Tibial artery (tissue), 4 donors: ENCODE results near the gene LRRC27.

ENCODE experiments used
- DNase-seq, 2 donors: peaks; one replicate each; pipeline ENCODE4 v3.0.0-alpha.2; 2019
- H3K27ac ChIP-seq, 2 donors: fragments of 200-600 bp; sonication (generic) in 1 of 2; 1 replicate in 1 of 2; 2 replicates in 1 of 2; pipeline ENCODE4 v1.5.1; 2018 to 2019; ENCODE audit warnings: mild to moderate bottlenecking in 1 of 2
- H3K27me3 ChIP-seq, 2 donors: fragments of 200-600 bp; sonication (generic) in 1 of 2; one replicate each; pipeline versions ENCODE4 v1.5.1 to v1.6.0; 2016 to 2019
- H3K36me3 ChIP-seq, 3 donors: fragments of 200-600 bp; sonication (generic) in 2 of 3; one replicate each; pipeline ENCODE4 v1.5.1; 2016 to 2019; ENCODE audit warnings: mild to moderate bottlenecking in 2 of 3
- H3K4me1 ChIP-seq, 4 donors: fragments of 200-600 bp; sonication (generic) in 2 of 4; 1 replicate in 3 of 4; 2 replicates in 1 of 4; pipeline ENCODE4 v1.5.1; 2016 to 2019
- H3K4me3 ChIP-seq, 2 donors: fragments of 200-600 bp; sonication (generic) in 1 of 2; 1 replicate in 1 of 2; 2 replicates in 1 of 2; pipeline ENCODE4 v1.5.1; 2018 to 2019; ENCODE audit warnings: mild to moderate bottlenecking in 2 of 2
- H3K9me3 ChIP-seq, 3 donors: fragments of 200-600 bp; sonication (generic) in 1 of 3; one replicate each; pipeline ENCODE4 v1.5.1; 2016 to 2019
- CTCF ChIP-seq, 2 experiments: fragments of 200-600 bp in 1 of 2; fragments of 450-650 bp in 1 of 2; IDR thresholded peaks; one replicate each; pipeline ENCODE4 v1.5.1; 2017 to 2019; ENCODE audit warnings: antibody characterized with exemption in 2 of 2, mild to moderate bottlenecking in 1 of 2, moderate library complexity in 1 of 2
- intact Hi-C: fragments of 100-400 bp; cut with DNase I; formaldehyde crosslinking; loops from one replicate; pipeline ENCODE4 v1.15.0; 2023; ENCODE audit warnings: low total_unique reads

LRRC27 gene

GRCh38 chr10:132411561-132412253 is 79.7 kb downstream of the LRRC27 start:
- Histone ChIP-seq H3K36me3 (peaks cover 0 to 4% (median 4%) of the 10 kb centered on the region in 3 donors), H3K27ac (peak overlapping the region in 1 of 2 donors; percentile 32), H3K9me3 (no peaks in the 10 kb centered on the region), H3K27me3 (no peaks in the 10 kb centered on the region), H3K4me1 (peaks cover 0 to 59% (median 14%) of the 10 kb centered on the region in 4 donors), H3K4me3 (no peak overlapping the region)
- DNase-seq = no peak
- intact Hi-C loops = no loop called here
- TF ChIP-seq CTCF (IDR thresholded peaks at IDR 0.05) = no peak

- DNase-seq = no peak
- TF ChIP-seq CTCF (IDR thresholded peaks at IDR 0.05) = no peak
- intact Hi-C loops = no loop called here
- H3K27ac ChIP-seq = peak overlapping the region in 1 of 2 donors; percentile 32
- H3K27me3 ChIP-seq = no peaks in the 10 kb centered on the region
- no peaks in the 10 kb centered on the region for H3K36me3 ChIP-seq
- no peak overlapping the region for H3K4me3 ChIP-seq
- H3K9me3 ChIP-seq = no peaks in the 10 kb centered on the region
- H3K4me1 ChIP-seq = peaks cover 0 to 50% (median 12%) of the 10 kb centered on the region in 4 donors
These were observed 80.6 kb downstream of the LRRC27 start for GRCh38 chr10:132412316-132413192.

- intact Hi-C loops = no loop called here
- Histone ChIP-seq H3K4me1 (peaks cover 0 to 50% (median 13%) of the 10 kb centered on the region in 4 donors), H3K27me3 (no peaks in the 10 kb centered on the region), H3K4me3 (no peak overlapping the region), H3K9me3 (no peaks in the 10 kb centered on the region), H3K36me3 (no peaks in the 10 kb centered on the region), H3K27ac (no peak overlapping the region)
- no peak for TF ChIP-seq CTCF (IDR thresholded peaks at IDR 0.05)
- DNase-seq = no peak
These were observed 81.5 kb downstream of the LRRC27 start for GRCh38 chr10:132413226-132414205.

GRCh38 chr10:132414402-132415016 is 82.5 kb downstream of the LRRC27 start:
- Histone ChIP-seq H3K4me1 (peaks cover 0 to 52% (median 22%) of the 10 kb centered on the region in 4 donors), H3K27ac (no peak overlapping the region), H3K36me3 (no peaks in the 10 kb centered on the region), H3K9me3 (no peaks in the 10 kb centered on the region), H3K4me3 (no peak overlapping the region), H3K27me3 (no peaks in the 10 kb centered on the region)
- no peak for DNase-seq
- intact Hi-C loops = no loop called here
- TF ChIP-seq CTCF (IDR thresholded peaks at IDR 0.05) = no peak

GRCh38 chr10:132415255-132415654 is 83.3 kb downstream of the LRRC27 start:
- H3K4me1 ChIP-seq = peaks cover 0 to 57% (median 27%) of the 10 kb centered on the region in 4 donors
- no peaks in the 10 kb centered on the region for H3K27me3 ChIP-seq
- TF ChIP-seq CTCF (IDR thresholded peaks at IDR 0.05) = no peak
- H3K27ac ChIP-seq = no peak overlapping the region
- H3K9me3 ChIP-seq = no peaks in the 10 kb centered on the region
- H3K4me3 ChIP-seq = no peak overlapping the region
- H3K36me3 ChIP-seq = no peaks in the 10 kb centered on the region
- no peak for DNase-seq
- intact Hi-C loops = no loop called here
